ENCODE measurements around the gene LLGL1.
A peak's percentile ranks its signal among the peaks of the same experiment; 100 is the strongest.

Gene LLGL1

DNA sequence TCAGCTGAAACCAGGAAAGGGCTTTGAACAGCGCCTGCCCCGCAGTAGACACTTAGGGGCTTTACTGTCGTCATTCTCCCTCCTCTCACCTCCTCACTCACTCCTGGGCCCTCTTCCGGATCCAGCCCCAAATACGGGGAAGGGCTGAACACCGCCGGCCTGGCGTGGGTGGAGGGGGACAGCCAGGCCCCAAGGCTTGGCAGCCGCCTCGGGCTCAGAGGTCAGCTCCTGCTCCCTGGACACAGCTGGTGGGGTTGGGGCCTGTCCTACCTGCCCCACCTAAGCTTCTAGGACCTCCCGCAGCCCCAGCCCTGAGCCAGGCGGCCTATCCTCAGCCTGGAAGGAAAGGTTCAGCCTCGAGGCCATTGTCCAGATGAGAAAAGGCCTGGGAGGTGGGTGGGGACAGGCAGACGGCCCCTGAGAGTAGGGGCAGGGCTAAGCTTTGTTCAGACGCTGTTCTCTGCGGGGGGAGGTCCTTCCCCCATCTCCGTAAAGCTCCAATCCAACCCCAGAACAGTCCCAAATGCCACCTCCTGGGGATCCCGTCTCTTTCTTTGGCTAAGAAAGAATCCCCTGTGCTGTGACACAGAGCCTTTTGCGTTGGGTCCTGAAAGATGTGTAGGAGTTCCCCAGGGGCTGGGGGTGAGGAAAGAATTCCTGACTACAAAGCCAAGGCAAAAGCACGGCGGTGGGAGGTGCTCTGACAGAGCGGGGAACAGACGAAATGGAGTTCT lies 881 bp upstream of the LLGL1 start:
- H3K27ac ChIP-seq: peak overlapping the region; percentile 69; the same call in 1 of the 2 replicates
- TF ChIP-seq, protein P1, sequence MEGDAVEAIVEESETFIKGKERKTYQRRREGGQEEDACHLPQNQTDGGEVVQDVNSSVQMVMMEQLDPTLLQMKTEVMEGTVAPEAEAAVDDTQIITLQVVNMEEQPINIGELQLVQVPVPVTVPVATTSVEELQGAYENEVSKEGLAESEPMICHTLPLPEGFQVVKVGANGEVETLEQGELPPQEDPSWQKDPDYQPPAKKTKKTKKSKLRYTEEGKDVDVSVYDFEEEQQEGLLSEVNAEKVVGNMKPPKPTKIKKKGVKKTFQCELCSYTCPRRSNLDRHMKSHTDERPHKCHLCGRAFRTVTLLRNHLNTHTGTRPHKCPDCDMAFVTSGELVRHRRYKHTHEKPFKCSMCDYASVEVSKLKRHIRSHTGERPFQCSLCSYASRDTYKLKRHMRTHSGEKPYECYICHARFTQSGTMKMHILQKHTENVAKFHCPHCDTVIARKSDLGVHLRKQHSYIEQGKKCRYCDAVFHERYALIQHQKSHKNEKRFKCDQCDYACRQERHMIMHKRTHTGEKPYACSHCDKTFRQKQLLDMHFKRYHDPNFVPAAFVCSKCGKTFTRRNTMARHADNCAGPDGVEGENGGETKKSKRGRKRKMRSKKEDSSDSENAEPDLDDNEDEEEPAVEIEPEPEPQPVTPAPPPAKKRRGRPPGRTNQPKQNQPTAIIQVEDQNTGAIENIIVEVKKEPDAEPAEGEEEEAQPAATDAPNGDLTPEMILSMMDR (conservative IDR thresholded peaks at IDR 0.05): no peak

DNA sequence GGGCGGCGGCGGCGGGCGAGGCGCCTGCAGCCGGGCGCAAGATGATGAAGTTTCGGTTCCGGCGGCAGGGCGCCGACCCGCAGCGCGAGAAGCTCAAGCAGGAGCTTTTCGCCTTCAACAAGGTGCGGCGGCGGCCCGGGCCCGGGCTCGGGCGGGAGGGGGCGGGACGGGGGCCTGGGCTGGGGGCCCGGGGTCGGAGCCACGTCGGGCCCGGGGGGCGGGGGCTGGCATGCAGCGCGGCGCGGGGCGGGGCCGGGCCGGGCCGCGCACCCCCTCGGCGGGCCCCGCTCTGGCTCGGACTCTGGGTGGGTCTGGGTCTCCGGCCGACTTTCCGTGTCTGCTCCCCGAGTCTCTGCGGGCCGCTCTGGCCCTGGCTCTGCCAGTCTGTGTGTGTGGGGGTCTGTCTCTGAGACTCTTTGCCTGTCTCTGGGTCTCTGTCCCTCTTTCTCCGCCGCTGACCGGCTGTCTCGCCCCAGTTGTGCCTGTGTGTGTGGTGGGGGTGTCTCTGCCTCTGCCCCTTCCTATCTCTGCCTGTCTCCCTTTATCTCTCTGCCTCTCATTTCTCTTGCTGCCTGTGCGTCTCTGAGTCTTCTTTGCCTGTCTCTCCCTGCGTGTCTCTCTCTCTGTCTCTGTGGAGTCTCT lies 328 bp downstream of the LLGL1 start:
- TF ChIP-seq, protein P1 (conservative IDR thresholded peaks at IDR 0.05): no peak
- peak overlapping the region; percentile 69; the same call in 1 of the 2 replicates for H3K27ac ChIP-seq

DNA sequence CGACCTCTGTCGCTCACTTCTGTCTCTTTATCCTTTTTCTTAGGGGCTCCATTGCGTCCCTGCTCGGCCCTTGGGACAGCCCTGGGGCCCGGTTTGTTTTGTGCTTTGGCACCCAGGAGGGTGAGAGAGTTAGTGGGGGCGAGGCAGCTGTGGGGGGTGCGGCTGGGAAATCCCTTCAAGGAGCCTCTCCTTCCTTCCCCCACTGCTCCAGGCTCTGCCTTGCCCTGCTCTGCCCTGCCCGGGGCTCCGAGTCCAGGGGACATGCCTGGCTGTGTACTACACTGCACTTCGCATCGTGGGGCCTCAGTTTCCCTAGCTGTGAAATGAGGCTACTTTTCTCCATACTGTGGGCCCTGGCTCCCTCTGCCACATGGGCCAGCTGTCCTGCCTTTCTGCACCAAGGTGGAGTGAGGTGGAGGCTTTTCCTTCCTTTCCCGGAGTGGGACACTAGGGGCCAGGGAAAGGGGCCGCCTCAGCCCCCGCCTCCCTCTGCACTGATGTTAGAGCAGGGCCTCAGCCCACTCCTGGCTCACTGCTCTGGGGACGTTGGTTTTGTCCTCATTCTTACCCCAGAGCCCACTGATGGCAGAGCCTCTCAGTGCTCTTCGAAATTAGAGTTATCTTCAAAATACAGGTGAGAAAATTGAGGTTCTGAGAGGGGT lies 980 bp downstream of the LLGL1 start:
- H3K27ac ChIP-seq: peak overlapping the region; percentile 69; the same call in 1 of the 2 replicates
- TF ChIP-seq, protein P1 (conservative IDR thresholded peaks at IDR 0.05): no peak

DNA sequence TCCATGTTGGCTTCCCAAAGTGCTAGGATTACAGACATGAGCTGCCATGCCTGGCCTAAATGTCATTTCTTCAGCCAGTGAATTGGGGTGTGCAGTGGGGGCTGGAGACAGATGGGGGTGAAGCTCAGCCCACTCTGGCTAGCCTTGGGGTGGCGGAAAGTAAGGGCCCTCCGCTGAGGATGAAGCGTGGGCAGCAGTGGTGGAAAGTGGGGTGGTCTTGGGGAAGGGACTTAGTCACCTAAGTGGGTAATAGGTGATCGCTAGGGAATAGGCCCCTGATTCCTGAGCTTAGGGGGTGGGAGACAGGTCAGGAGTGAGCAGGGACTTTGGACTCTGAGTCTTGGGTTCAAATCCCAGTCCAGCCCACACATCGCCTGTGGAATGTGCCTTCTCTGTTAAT lies 2.2 kb downstream of the LLGL1 start:
- TF ChIP-seq, protein P1 (conservative IDR thresholded peaks at IDR 0.05): no peak
- no peak overlapping the region for H3K27ac ChIP-seq

DNA sequence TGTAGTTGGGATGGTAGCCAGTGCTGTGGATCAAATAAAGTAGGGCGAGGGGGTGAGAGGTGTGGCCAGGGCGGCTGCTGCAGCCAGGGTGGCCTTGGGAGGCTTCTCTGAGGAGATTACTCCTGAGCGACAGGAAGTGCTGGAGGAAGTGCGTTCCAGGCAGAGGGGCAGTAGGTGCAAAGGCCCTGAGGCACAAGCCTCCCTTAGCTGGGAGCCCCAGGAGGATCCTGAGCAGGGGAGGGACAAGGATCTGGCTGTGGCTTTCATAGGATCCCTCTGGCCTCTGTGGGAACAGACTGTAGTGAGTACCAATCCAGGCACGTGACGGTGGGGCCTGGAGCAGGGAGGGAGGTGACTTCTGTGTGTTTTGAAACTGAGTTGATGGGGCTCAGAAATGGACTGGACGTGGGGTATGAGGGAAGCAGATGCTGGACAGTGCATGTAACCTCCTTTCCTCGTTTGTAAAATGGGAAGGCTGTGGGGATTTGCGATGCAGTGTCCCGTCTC lies 2.8 kb downstream of the LLGL1 start:
- TF ChIP-seq, protein P1 (conservative IDR thresholded peaks at IDR 0.05): no peak
- no peak overlapping the region for H3K27ac ChIP-seq

DNA sequence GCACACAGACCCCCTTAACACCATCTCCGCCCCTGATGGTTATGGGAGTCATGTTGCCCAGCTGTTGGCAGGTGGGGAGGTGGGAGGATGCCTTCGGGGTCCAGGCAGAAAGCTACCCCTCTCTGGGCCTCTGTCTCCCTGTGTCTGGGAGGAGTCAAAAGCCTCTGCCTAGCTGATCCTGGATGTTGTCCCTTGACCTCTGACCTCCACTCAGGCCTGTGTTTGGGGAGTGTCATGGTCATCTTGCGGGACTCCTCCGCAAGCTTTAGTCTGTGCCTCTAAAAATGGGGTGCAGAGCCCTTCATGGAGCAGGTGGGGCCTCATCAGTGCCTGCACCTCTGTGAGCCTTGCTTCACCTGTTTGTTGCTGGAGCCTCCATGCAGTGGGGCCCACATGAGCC lies 3.8 kb downstream of the LLGL1 start:
- no peak overlapping the region for H3K27ac ChIP-seq
- TF ChIP-seq, protein P1 (conservative IDR thresholded peaks at IDR 0.05): no peak

DNA sequence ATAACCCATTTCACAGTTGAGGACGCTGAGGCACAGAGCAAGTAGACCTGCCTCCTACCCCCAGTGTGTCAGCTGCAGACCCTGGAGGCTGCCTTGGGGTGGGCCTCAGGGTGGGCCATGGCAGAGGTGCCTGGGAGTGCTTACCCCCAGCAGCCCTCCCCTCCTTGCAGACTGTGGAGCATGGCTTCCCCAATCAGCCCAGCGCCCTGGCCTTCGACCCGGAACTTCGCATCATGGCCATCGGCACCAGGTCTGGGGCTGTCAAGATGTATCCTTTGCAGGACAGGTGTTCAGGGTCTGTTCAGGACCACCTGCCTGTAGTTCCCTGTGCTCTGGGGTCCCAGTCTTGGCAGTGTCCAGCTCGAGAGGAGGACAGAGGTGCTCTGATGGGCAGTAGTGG lies 4.3 kb downstream of the LLGL1 start:
- H3K27ac ChIP-seq: no peak overlapping the region
- TF ChIP-seq, protein P1 (conservative IDR thresholded peaks at IDR 0.05): no peak

Measured in VCaP (cell line).